PFSK-1 (cell line): Measurements from ENCODE around the gene MSRB1.

Source experiments
- POLR2AphosphoS5 ChIP-seq: IDR thresholded peaks from 2 replicates; pipeline ENCODE4 v1.6.1; 2012; ENCODE audit warnings: low read depth, mild to moderate bottlenecking, control low read depth, low read length, moderate library complexity
- REST ChIP-seq, 2 experiments: IDR thresholded peaks; 2 replicates each; pipeline versions ENCODE4 v1.6.1 to v1.8.0; 2011 to 2012; ENCODE audit warnings: low read depth in 2 of 2, low read length in 2 of 2, control low read depth in 1 of 2, inconsistent platforms in 1 of 2, mild to moderate bottlenecking in 1 of 2, moderate library complexity in 1 of 2; ENCODE audit not compliant: insufficient read depth in 1 of 2
- SIN3A ChIP-seq: IDR thresholded peaks from 2 replicates; pipeline ENCODE4 v1.6.1; 2012; ENCODE audit warnings: mild to moderate bottlenecking, low read length, moderate library complexity, borderline replicate concordance; ENCODE audit not compliant: insufficient read depth
- TAF1 ChIP-seq: IDR thresholded peaks from 2 replicates; pipeline ENCODE4 v1.6.1; 2012; ENCODE audit warnings: low read length, control low read depth, borderline replicate concordance; ENCODE audit not compliant: insufficient read depth

- TF ChIP-seq TAF1, result no peak
- TF ChIP-seq POLR2AphosphoS5, result no peak
- no peak for TF ChIP-seq REST (IDR thresholded peaks at IDR 0.05; ENCODE audit: insufficient read depth in 1 of 2, low read depth in 2 of 2, low read length in 2 of 2)
- TF ChIP-seq SIN3A, result no peak
These were observed 6.5 kb upstream of the MSRB1 start for GRCh38 chr16:1949507-1949906.
